Measurements from ENCODE around the gene IGSF21.
"Not testable (repeated sequence)": the region's sequence is repeated elsewhere in the genome, so short reads cannot be mapped to it uniquely, and the experiment has no call there.

Gene IGSF21

DNA sequence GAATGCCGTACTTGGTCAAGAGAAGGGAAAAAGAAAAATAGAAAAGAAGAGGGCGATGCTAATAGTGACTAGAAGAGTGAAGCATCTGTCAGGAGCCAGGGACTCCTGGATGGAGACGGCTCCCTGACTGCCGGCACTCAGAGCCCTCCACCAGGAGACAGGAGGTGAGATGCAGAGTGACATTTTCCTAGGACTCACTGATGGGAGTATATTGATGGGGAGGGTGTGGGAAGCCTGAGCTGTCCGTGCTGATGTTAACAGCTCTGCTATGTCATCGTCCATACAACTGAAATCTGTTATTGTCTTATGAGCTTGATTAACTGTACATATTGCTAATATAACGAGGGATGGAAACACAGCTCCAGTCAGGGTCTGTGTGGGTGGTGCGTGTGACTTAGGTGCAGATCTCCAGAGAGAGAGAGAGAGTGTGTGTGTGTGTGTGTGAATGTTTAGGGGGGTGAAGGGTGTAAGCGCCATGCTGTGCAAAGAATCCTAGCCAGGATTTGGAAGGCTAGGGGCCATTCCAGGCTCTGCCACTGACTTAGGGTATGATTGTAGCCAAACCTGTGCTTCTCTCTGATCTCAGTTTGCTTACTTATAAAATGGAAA, 250.1 kb downstream of the IGSF21 start:
- no peak for DNase-seq (ENCODE audit: low read depth in 2 of 2)

DNA sequence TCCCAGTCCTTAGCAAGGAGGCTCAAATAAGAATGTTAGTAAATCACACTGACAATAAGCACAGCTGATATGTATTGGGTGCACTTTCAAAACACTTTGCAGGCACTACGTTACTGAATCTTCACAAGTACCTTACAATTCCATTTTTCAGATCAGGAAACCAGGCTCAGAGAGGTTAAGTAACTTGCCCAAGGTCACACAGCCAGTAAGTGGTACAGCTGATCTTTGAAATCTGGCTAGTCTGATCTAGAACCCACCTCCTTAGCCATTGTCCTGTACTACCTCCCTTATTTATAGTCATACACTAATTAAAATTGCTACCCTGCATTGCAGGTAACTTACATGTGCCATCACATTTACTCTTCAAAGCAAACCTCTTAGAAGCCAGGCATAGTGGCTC, 251.0 kb downstream of the IGSF21 start:
- no peak for DNase-seq (ENCODE audit: low read depth in 2 of 2)

- DNase-seq (ENCODE audit: low read depth in 2 of 2), result no peak
These were observed 252.7 kb downstream of the IGSF21 start for GRCh38 chr1:18360251-18360650.

DNA sequence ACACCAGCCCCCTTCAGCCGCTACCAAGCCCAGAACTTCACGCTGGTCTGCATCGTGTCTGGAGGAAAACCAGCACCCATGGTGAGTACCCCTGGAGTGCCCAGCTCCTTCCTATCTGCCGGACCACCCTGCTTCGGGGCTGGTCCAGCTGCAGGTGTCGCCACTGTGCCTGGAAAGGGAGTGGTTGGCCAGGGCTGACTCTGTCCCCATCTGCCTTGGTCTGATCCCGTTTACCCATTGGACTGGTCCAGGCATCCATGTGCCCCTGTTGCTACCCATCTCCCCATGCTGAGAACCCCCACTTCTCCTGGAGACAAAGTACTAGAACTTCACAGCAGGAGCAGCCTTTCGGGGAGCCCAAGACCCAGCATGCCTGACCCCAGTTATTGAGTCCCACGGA, 254.6 kb downstream of the IGSF21 start:
- no peak for DNase-seq (ENCODE audit: low read depth in 2 of 2)

- DNase-seq (ENCODE audit: low read depth in 2 of 2), result no peak
These were observed 255.8 kb downstream of the IGSF21 start for GRCh38 chr1:18363436-18363835.

GRCh38 chr1:18365099-18365705, 257.6 kb downstream of the IGSF21 start:
- DNase-seq (ENCODE audit: low read depth in 2 of 2), result no peak

DNA sequence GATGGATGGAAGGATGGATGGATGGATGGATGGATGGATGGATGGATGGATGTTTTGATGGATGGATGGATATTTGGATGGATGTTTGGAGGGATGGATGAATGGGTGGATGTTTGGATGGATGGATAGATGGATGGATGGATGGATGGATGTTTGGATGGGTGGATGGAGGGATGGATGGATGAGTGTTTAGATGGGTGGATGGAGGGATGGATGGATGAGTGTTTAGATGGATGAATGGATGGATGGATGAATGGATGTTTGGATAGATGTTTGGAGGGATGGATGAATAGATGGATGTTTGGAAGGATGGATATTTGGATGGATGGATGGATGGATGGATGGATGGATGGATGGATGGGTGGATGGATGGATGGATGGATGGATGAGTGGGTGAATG, 264.9 kb downstream of the IGSF21 start:
- DNase-seq (ENCODE audit: low read depth in 2 of 2), result not testable (repeated sequence)

DNA sequence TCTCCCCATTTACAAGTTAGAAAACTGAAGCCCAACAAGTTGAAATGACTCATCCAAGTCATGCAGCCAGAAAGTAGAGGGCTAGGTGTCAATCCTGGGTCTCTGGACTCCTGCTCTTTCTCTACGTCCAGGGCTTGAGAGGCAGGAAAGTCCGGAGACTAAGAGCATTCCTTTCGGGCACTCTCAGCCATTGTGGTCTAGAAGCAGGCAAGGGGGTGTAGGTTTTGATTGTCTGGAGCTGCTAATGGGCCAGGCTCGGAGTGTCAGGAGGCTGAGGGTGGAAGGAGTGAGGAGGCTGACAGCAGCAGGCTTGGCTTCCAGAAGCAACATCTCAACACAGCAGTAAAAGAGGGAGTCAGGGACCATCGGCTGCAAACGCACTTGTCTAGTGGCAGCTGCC, 265.6 kb downstream of the IGSF21 start:
- DNase-seq (ENCODE audit: low read depth in 2 of 2), result no peak

DNA sequence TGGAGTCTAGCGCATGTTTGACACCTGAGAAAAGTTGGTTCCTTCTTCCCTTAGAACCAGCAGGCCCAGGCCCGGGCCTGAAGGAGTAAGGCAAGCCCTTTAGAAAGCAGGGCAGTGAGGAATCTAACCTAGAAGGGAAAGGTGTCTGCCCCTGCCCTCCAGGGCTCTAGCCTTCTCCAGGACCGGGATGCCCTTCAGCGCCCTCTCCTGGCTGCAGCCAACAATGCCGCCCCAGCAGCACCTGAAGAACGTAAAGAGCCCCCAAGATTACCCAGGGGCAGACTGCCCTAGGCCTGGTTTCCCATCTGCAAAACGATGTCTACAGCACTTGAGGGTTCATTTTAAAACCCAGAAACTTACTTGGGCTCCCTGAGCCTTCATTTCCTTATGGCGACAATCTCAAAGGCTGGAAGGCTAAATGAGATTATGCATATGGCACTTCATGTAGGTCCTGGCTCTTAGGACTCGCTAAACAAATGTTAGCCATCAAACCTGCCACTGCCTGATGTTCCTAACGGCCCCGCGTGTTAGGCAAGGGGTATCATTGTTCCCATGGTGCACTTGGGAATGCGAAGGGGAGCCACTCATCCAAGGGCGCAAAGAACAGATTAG, 266.4 kb downstream of the IGSF21 start:
- no peak for DNase-seq (ENCODE audit: low read depth in 2 of 2)

DNA sequence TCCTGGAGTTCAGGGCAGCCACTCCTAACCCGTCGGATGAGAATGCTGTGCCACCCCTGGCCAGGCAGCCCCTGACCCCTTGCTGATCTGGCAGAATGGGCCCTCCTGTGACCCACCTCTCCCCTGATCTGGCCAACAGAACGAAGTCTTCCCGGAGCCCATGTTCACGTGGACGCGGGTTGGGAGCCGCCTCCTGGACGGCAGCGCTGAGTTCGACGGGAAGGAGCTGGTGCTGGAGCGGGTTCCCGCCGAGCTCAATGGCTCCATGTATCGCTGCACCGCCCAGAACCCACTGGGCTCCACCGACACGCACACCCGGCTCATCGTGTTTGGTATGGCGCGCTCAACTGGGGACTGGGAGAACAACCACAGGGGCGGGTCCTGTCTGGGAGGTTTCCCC, 269.1 kb downstream of the IGSF21 start:
- no peak for DNase-seq (ENCODE audit: low read depth in 2 of 2)

- no peak for DNase-seq (ENCODE audit: low read depth in 2 of 2)
These were observed 272.7 kb downstream of the IGSF21 start for GRCh38 chr1:18380288-18380687.

DNA sequence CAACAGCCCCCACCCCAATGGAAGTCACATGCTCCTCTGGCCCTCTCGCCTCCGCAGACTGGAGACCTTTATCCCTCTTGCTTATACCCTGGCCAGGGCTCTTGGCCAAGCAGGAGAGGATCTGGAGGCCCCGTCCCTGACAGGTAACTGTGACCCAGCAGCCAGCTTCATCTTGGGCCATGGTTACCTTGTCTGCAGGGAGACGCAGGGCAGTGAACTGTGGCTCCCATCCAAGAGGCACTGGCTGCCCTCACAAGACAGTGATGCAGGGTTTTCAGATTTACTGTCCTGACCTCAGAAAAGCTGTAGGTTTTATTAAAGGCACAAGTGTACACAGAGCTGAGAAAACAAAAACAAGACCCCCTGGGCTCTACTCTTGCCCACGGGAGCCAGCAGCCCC, 276.5 kb downstream of the IGSF21 start:
- no peak for DNase-seq (ENCODE audit: low read depth in 2 of 2)

- DNase-seq (ENCODE audit: low read depth in 2 of 2), result no peak
These were observed 276.9 kb downstream of the IGSF21 start for GRCh38 chr1:18384471-18384870.

GRCh38 chr1:18385239-18385790, 277.7 kb downstream of the IGSF21 start:
- DNase-seq (ENCODE audit: low read depth in 2 of 2), result no peak

- DNase-seq (ENCODE audit: low read depth in 2 of 2), result no peak
These were observed 279.0 kb downstream of the IGSF21 start for GRCh38 chr1:18386591-18386990.

- DNase-seq (ENCODE audit: low read depth in 2 of 2), result no peak
These were observed 279.7 kb downstream of the IGSF21 start for GRCh38 chr1:18387307-18387706.

GRCh38 chr1:18390953-18391352, 283.4 kb downstream of the IGSF21 start:
- DNase-seq (ENCODE audit: low read depth in 2 of 2), result no peak

DNA sequence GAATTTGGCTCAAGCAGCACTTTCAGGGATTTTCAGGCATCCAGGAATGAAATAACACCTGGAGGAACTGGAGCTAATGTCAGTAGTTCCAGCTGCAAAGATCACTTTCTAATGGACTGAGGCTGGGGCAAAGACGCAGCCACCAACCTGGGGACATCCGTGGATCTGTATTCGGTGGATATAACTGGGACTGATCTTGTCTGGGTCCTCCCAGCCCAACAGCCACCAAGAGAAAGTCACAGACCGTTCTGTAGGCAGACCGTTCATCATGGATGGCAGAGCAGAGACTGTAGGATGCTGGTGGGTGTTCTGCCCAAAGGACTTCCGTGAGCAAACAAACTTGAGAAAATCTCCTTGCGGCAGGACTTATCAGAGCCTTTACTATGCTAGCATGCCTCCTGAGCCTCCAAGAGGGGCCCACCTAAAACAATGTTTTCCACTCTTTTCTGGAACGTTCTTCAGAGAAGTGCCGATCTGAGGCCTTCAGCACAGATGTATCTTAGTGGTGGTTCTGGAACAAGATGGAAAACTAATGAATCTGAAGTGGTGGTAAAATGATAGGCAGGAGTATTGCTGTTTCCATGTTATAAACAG, 287.1 kb downstream of the IGSF21 start:
- no peak for DNase-seq (ENCODE audit: low read depth in 2 of 2)

DNA sequence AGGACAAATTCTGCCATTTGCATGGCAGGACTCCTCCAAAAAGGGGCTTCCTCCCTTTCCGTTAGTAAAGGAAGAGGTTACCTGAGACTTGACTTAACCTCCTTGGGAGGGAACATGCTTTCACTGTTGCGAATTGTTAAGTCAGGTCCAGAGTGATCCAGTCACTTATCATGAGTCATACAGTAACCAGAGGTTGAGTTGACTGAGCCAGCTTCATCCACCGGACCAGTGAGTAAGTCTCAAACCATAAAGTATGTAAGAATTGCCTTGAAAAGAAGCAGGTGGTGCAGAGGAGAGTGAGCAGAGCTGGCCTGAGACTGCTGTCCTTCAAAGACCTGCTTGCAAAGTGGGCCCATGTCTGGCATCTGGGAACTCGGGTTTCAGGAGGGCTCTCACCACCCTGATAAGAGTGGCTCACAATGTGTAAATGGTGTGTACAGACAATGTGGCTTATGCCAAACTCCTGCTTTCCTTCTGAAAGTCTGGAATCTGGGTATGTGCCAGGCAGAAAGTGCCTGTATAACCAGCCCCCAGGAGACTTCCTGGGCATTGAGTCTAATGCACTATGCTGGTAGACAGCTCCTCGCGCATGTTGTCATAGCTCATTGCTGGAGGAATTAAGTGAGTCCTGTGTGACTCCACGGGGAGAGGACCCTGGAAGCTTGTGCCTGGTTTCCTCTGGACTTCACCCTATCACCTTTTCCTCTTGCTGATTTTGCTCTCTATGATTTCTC, 288.8 kb downstream of the IGSF21 start:
- DNase-seq (ENCODE audit: low read depth in 2 of 2), result no peak

DNA sequence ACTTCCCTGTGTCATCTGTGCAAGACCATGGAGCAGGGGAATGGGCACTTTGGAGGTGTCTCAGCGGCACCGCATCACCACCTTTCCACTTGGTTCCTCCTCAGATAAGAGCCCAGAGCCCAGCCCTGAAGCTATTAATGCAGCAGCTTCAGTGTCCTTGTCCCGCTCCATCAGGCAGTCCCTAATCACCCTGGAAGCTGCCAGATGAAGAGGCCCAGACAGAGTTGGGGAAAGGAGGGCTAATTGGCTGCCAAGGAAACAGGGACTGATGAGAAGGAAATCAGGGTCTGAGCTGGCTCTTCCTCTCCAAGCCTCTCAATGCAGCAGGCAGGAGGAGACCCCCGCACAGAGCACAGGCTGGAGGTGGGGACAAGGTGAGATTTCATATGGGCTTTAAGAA, 290.0 kb downstream of the IGSF21 start:
- no peak for DNase-seq (ENCODE audit: low read depth in 2 of 2)

DNA sequence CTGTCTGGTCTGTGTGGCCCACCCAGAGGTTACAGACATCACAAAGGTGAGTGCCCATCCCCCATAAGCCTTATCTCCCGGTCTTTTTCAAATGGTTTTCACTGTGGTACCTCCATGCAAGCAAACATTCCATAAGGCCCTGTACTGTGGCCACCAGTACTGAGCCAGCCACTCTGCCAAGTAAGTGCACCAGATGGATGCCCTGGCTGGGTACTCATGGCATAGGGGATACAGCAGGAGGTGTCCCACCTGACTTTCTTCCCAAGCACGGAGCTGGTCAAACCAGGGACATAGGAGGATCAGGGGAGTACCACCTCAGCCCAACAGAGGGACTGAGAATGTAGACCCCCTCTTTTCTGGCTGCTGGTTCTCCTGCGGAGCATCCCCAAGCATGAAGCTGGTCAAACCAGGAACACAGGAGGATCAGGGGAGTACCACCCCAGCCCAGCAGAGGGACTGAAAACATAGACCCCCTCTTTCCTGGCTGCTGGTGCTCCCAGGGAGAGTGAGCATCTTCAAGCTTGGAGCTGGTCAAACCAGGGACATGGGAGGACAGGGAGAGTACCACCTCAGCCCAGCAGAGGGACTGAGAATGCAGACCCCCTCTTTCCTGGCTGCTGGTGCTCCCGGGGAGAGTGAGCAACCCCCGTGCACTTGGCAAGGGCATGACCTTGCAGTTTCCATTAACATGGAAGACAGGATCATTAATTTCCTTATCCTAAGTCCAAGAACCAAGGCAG, 291.4 kb downstream of the IGSF21 start:
- DNase-seq (ENCODE audit: low read depth in 2 of 2), result no peak

Measured in stimulated activated CD4-positive, alpha-beta T cell treated with anti-CD3 and anti-CD28 coated beads, Interleukin-15, amount 100 ng/mL, for 48 hours (primary cell).